Body of pancreas (tissue), 4 donors: ENCODE results near the gene PDIA2.

Source experiments
- CTCF ChIP-seq, 7 experiments: fragments of 450-650 bp in 4 of 7; fragments of 200-600 bp in 3 of 7; sonication (generic) in 3 of 7; IDR thresholded peaks; one replicate each; pipeline ENCODE4 v1.5.1; 2016 to 2019; ENCODE audit warnings: antibody characterized with exemption in 7 of 7
- POLR2A ChIP-seq, 3 donors: fragments of 450-650 bp; IDR thresholded peaks; one replicate each; pipeline ENCODE4 v1.6.1; 2016; ENCODE audit warnings: antibody characterized with exemption in 3 of 3, mild to moderate bottlenecking in 2 of 3

GRCh38 chr16:269061-269796 is 13.7 kb upstream of the PDIA2 start:
- TF ChIP-seq CTCF (IDR thresholded peaks at IDR 0.05) (no peak), POLR2A (IDR thresholded peaks at IDR 0.05) (no peak)
